Ureter (tissue), 1 donor: ENCODE results near the gene ITGB3BP. TPM values are rescaled to one million over a fixed set of nuclear protein-coding genes. Genes with fewer than 3 reads are reported as not detected.

Experiments
- DNase-seq: peaks from one replicate; pipeline ENCODE4 v3.0.0-alpha.2; 2020; ENCODE audit warnings: low spot score
- total RNA-seq: library from RNA; stranded (reverse); gene quantifications from one replicate; pipeline ENCODE4 v1.2.4, GENCODE V29; 2023
- donor health status: DM: yes; HTN: yes; CAD: no.

The ITGB3BP gene
- total RNA-seq, 1 donor from 2014 or later: 37.6 TPM

- DNase-seq: no peak
These were observed 104.9 kb downstream of the ITGB3BP start for GRCh38 chr1:63418101-63418500.

- DNase-seq: no peak
These were observed 108.2 kb downstream of the ITGB3BP start for GRCh38 chr1:63414691-63415365.

- no peak for DNase-seq
These were observed 109.6 kb downstream of the ITGB3BP start for GRCh38 chr1:63413394-63413793.

- DNase-seq: no peak
These were observed 112.0 kb downstream of the ITGB3BP start for GRCh38 chr1:63411066-63411465.

GRCh38 chr1:63408331-63408730 is 114.7 kb downstream of the ITGB3BP start:
- no peak for DNase-seq

GRCh38 chr1:63407002-63407401 is 116.0 kb downstream of the ITGB3BP start:
- DNase-seq: no peak

GRCh38 chr1:63405987-63406386 is 117.0 kb downstream of the ITGB3BP start:
- DNase-seq: no peak

- DNase-seq: no peak
These were observed 118.0 kb downstream of the ITGB3BP start for GRCh38 chr1:63405021-63405420.

- DNase-seq: no peak
These were observed 119.6 kb downstream of the ITGB3BP start for GRCh38 chr1:63403386-63403785.

GRCh38 chr1:63401945-63402344 is 121.1 kb downstream of the ITGB3BP start:
- no peak for DNase-seq

Other genes starting within 250 kb of the ITGB3BP start
- gene FOXD3, start 200.7 kb downstream of the ITGB3BP start, total RNA-seq: not detected
- gene ALG6, start 155.6 kb downstream of the ITGB3BP start, total RNA-seq: 14.4 TPM
- 8.7 TPM for gene EFCAB7, start 300 bp upstream of the ITGB3BP start, total RNA-seq
- gene PGM1, start 70.2 kb upstream of the ITGB3BP start, total RNA-seq: 32.9 TPM